ENCODE results near the gene ING2.
"Not testable (repeated sequence)": the region's sequence is repeated elsewhere in the genome, so short reads cannot be mapped to it uniquely, and the experiment has no call there.

Gene ING2, protein sequence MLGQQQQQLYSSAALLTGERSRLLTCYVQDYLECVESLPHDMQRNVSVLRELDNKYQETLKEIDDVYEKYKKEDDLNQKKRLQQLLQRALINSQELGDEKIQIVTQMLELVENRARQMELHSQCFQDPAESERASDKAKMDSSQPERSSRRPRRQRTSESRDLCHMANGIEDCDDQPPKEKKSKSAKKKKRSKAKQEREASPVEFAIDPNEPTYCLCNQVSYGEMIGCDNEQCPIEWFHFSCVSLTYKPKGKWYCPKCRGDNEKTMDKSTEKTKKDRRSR

DNA sequence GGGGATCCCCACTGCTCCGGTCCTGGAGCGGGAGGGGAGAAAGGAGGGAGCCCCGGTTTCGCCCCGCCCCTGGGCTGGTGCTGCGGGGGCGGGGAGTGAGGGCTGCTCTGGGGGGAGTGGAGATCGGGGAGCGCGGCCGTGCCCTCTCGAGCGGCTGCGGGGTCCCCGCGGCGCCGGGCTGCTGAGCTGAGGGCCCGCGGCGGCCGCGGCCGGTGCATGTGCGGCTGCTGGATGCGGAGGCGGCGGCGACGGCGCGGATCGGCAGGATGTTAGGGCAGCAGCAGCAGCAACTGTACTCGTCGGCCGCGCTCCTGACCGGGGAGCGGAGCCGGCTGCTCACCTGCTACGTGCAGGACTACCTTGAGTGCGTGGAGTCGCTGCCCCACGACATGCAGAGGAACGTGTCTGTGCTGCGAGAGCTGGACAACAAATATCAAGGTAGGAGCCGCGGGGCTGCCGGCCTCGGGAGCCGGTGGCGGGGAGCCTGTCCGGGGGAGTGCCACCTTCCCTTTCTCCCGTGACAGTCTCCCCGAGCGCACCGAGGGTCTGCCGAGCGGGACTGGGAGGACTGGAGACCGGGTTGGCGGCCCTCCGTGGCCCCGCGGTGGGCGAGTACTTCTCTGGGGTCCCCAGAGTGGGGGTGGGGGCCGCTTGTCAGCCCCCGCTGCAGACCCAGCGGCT lies at the start of gene ING2:
ING2 (plus strand) TSS at position 129 of the 681 bp plus-strand sequence; CDS start at position 267, 138 bp downstream.
- peak in 1 of 2 donors; percentile 6 for DNase-seq (ENCODE audit: low read depth in 2 of 2)

DNA sequence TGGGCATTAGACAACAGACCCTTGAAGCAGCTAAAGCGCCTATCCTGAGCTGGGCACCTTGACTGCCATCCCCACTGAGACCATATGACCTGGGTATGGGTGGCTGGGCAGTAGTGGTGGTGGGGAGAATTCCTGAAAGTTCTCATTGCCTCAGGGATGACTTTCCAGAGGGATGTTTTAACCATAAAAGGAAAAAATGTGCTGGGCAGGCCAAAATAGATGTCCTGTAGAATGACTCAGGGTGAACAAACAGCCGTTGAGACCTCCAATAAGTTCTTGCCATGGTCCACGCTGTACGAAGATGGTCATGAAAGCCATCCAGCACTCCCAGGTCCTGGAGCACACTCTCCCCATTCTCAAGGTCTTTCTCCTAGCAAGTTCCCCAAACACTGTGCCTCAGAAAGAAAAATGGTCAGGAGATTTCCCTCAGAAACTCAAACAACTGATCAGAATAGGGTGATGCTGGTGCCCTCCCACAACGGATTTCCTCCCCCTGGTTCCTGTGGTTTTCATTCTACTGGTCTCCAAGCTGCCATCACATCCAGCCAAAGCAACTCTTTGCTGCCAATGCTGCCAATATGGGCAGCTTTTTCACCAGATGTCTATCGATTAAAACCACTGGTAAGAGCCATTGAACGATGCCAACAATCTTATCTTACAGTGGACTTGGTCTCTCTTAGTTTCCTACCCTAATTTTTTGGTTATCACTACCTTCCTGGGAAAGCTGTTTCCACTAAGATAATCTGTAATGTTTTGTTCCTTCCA lies 49.2 kb upstream of the ING2 start:
- DNase-seq (ENCODE audit: low read depth in 2 of 2), result no peak

- no peak for DNase-seq (ENCODE audit: low read depth in 2 of 2)
Measured at GRCh38 chr4:183458005-183458404, 46.9 kb upstream of the ING2 start.

- DNase-seq (ENCODE audit: low read depth in 2 of 2), result not testable (repeated sequence)
Measured at GRCh38 chr4:183463903-183464619, 40.8 kb upstream of the ING2 start.

- not testable (repeated sequence) for DNase-seq (ENCODE audit: low read depth in 2 of 2)
Measured at GRCh38 chr4:183465879-183466278, 39.0 kb upstream of the ING2 start.

DNA sequence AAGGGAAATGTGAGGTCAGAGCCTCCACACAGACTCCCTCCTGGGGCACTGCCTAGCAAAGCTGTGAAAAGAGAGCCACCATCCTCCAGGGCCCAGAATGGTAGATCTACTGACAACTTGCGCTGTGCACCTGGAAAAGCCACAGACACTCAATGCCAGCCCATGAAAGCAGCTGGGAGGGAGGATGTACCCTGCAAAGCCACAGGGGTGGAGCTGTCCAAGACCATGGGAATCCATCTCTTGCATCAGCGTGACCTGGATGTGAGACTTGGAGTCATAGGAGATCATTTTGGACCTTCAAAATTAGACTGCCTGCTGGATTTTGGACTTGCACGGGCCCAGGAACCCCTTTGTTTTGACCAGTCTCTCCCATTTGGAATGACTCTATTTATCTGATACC lies 37.6 kb upstream of the ING2 start:
- DNase-seq (ENCODE audit: low read depth in 2 of 2), result no peak

- DNase-seq (ENCODE audit: low read depth in 2 of 2), result no peak
Measured at GRCh38 chr4:183468210-183469095, 36.4 kb upstream of the ING2 start.

GRCh38 chr4:183469285-183469684 lies 35.6 kb upstream of the ING2 start:
- DNase-seq (ENCODE audit: low read depth in 2 of 2), result no peak

GRCh38 chr4:183469936-183470335 lies 34.9 kb upstream of the ING2 start:
- DNase-seq (ENCODE audit: low read depth in 2 of 2), result no peak

- DNase-seq (ENCODE audit: low read depth in 2 of 2), result no peak
Measured at GRCh38 chr4:183470821-183471220, 34.0 kb upstream of the ING2 start.

DNA sequence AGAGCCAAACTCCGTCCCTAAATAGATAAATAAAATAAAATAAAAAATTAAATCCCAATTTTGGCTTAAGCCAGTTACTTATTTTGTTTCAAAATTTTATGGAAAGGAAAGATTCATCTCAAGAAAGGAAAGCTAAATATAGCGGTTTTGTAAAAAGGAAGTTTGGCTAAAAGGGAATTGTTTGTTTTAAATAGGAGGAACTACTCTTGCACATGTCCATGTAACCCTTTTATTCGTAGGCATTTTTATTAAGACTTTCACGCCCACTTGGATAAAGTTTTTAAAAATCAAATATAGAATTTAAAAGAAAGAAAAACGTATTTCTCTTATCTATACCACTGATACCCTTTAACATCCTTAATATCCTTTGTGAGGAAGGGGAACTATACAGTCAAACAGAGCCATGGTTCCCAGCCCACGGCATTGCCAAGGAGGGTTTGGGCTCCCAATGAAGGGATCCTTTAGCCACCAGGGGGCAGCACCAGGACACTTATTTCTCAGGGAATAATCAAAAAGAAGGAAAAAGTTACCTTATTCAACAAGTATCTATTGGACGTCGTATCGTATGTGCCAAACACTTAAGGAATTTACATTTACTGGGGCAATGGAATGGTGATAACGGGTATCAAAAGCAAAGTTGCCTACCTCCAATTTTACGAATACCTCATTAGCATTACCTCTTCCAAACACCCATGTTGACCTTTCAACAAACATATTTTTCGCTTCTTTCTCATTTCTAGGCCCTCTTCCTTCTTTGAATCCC lies 32.7 kb upstream of the ING2 start:
- peak; percentile 61 to 65 for DNase-seq (ENCODE audit: low read depth in 2 of 2)

GRCh38 chr4:183478123-183478522 lies 26.7 kb upstream of the ING2 start:
- DNase-seq (ENCODE audit: low read depth in 2 of 2), result no peak

GRCh38 chr4:183478926-183479325 lies 25.9 kb upstream of the ING2 start:
- no peak for DNase-seq (ENCODE audit: low read depth in 2 of 2)

DNA sequence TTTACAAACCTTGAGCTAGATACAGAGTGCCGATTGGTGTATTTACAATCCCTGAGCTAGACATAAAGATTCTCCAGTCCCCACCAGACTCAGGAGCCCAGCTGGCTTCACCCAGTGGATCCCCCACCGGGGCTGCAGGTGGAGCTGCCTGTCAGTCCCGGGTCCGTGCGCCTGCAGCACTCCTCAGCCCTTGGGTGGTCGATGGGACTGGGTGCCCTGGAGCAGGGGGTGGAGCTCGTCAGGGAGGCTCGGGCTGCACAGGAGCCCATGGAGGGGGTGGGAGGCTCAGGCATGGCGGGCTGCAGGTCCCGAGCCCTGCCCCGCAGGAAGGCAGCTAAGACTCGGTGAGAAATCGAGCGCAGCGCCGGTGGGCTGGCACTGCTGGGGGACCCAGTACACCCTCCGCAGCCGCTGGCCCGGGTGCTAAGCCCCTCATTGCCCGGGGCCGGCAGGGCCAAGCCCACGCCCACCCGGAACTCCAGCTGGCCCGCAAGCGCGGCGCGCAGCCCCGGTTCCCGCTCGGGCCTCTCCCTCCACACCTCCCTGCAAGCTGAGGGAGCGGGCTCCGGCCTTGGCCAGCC lies 22.3 kb upstream of the ING2 start:
- DNase-seq (ENCODE audit: low read depth in 2 of 2), result not testable (repeated sequence)

DNA sequence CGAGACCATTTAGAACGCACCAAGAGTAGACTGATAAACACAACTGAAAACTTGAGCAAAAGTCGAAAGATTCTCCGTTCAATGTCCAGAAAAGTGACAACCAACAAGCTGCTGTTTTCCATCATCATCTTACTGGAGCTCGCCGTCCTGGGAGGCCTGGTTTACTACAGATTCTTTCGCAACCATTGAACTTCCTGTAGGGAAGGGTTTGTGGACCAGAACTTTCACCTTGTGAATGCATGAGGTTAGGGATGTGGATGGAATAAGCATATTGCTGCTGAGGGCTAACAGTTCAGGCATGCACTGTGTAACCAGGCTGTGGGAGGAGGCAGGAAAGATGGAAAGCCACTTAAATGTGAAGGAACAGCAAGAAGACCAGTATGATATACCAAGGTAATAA lies 20.9 kb upstream of the ING2 start:
- no peak for DNase-seq (ENCODE audit: low read depth in 2 of 2)

DNA sequence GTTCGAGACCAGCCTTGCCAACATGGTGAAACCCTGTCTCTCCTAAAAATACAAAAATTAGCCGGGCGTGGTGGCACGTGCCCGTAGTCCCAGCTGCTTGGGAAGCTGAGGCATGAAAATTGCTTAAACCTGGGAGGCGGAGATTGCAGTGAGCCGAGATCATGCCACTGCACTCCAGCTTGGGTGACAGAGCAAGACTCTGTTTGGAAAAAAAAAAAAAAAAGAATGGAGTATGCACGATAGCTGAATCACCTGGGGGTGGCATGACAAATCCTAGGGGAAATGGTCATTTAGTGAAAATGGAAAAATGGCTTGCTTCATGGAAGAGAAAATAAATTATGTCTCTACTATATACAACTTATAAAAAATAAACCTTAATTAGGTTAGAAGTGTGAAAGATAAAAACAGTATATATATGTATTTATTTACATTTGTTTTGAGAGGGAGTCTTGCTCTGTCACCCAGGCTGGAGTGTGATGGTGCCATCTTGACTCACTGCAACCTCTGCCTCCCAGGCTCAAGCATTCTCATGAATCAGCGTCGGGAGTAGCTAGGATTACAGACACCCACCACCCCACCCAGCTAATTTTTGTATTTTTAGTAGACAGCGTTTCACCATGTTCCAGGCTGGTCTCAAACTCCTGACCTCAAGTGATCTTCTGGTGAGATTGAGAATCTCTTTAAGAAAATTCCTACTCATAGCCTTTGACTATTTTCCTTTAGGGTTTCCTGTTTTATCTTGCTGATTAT lies 19.3 kb upstream of the ING2 start:
- no peak for DNase-seq (ENCODE audit: low read depth in 2 of 2)

GRCh38 chr4:183492791-183493222 lies 12.1 kb upstream of the ING2 start:
- no peak for DNase-seq (ENCODE audit: low read depth in 2 of 2)

DNA sequence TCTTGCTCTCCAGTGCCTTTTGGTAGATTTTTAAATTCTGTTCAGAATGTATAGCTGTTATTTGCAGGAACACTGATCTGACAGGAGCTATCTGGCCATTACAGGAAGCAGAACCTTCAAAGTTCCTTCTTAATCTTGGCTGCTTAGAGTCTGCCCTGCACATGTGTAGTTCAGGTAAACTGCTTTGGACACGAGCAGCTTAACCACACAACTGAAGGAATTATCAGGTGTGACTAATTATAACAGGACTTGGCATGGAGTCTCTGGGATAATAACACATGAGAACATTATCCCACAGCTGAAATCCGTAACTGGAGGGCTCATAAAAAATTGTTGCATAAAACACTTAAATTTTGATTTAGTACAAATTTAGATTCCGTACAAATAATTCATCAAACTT lies 11.6 kb upstream of the ING2 start:
- DNase-seq (ENCODE audit: low read depth in 2 of 2), result no peak

DNA sequence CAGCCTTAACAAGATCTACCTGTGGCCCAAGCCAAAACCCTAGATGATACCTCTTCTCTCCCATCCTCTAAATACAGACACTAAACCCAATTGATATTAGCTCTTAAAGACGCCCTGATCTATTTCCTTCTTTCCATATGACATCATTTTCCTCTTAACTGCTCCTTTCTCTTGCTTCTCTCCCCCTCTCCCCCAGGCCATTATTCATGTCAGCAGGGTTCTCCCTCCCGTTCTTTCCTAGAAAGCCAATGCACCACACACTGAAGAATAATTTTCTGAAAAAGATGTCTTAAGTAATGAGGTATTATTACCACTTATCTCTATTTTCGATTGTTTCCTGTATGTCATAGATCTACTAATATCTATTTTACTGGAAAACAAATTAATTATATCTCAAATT lies 9.7 kb upstream of the ING2 start:
- DNase-seq (ENCODE audit: low read depth in 2 of 2), result no peak

Data from activated CD8-positive, alpha-beta memory T cell treated with anti-CD3 and anti-CD28 coated beads for 4 hours (primary cell).